GM12874 (cell line): ENCODE data around the gene HLA-DQB2.

Source experiments
- CTCF ChIP-seq: IDR thresholded peaks from 2 replicates; pipeline ENCODE4 v1.5.1; 2011; ENCODE audit warnings: low read depth, mild to moderate bottlenecking, control low read depth, low read length, moderate library complexity; ENCODE audit not compliant: insufficient read depth

Gene HLA-DQB2

GRCh38 chr6:32772656-32773055 lies 9.3 kb upstream of the HLA-DQB2 start:
- no peak for TF ChIP-seq CTCF

DNA sequence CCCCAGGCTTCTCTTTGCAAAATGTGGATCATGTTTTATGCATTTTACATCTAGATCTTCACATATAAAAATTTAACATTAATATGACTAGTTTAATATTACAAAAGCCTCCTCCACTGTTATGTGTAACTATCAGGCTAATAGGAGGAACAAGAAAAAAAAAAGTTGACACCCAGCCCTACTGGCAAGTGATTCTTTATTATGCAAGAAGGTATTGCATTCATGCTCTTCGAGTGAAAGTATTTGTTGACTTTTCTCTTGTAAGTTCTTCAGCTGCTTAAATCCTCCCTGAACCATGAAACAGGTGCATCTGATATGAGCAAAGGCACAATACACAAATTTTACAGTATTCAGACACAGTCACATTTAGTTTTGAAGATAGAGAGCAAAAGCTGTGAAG lies 716 bp upstream of the HLA-DQB2 start:
- TF ChIP-seq CTCF = no peak

DNA sequence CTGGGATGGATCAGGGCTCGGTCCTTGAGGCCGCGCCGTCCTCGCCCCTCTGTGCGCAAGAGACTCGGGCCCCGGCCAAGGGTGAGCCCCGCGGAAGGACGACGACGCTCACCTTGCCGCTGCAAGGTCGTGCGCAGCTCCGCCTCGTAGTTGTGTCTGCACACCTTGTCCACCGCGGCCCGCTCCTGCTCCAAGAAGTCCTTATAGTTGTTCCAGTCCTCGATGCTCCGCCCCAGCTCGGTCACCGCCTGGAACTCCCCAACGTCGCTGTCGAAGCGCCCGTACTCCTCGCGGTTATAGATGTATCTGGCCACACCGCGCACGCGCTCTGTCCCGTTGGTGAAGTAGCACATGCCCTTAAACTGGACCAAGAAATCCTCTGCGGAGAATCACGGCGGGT lies 1.8 kb downstream of the HLA-DQB2 start:
- TF ChIP-seq CTCF = no peak

DNA sequence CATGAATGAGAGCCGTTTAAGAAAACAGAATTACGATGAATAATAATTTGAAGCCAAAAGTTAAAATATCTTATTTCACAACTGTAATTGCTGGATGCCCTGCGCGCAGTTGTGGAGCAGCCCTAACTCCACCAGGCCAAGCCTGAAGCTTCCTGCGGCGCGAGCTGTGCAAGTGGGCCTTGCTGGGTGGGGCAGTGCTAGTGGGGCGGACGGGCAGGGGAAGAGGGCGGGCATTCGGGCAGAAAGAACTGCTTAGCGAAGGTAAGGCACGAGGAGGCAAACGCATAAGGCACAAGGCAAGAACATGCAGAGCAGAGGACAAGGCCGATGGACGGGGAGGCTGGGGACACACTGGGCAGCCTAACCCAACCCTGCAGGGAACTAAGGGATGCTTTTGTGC lies 2.3 kb downstream of the HLA-DQB2 start:
- no peak for TF ChIP-seq CTCF

GRCh38 chr6:32759669-32760068 lies 3.7 kb downstream of the HLA-DQB2 start:
- no peak for TF ChIP-seq CTCF

DNA sequence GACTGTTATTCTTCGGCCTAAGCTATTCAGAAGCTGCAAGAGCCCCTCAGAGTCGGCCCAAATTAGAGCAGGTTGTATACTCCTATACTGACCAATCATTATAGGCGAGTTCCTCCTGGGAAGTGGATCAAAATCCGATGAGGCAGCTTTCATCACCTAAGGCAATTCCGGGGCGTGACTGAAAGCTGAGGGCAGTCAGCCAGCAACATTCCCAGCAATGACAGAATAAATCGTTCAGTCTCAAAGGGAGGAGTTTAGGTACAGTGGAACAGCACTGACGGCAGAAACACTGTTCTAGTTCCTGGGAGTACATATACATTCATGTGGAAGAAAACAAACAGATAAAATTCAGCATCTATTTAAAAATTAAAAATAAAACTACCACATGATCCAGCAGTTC lies 10.8 kb downstream of the HLA-DQB2 start:
- no peak for TF ChIP-seq CTCF

DNA sequence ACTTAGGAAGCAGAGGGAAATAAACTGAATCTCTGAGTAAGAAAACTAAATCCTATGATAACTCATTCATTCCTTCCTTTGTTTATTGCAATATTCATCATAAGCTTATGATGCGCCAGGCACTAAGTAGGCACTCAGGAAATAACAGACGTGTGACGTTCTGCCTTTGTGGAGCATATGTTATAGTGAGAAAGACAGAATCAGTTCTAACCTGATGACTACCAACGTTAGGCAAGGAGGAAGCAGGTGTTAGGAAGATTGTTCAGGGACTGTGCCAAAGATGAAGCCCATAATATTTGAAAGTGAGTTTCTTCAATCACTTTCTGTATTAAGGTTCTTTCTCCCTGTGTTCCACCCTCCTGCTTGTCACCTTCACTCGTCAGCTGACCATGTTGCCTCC lies 18.6 kb downstream of the HLA-DQB2 start:
- no peak for TF ChIP-seq CTCF

- no peak for TF ChIP-seq CTCF
These were observed 21.0 kb downstream of the HLA-DQB2 start for GRCh38 chr6:32742374-32742773.
